Smooth muscle cell (in vitro differentiated cells): ENCODE results near the gene ANKH. TPM values are rescaled to one million over a fixed set of nuclear protein-coding genes. Genes with fewer than 3 reads are reported as not detected.

Source experiments
- DNase-seq: peaks from one replicate; lab custom pipeline; 2025; ENCODE audit not compliant: unreplicated experiment; lab: John Stamatoyannopoulos, UW
- H2AFZ ChIP-seq: fragments of 200-600 bp; sonication (generic); 2 replicates; pipeline ENCODE4 v1.6.0; 2016; ENCODE audit warnings: antibody characterized with exemption, low read depth, mild to moderate bottlenecking
- H3F3A ChIP-seq: fragments of 200-600 bp; sonication (generic); 2 replicates; pipeline ENCODE4 v1.6.0; 2017; ENCODE audit warnings: antibody characterized with exemption, low read depth
- H3K27ac ChIP-seq: fragments of 200-600 bp; sonication (generic); 2 replicates; pipeline ENCODE4 v1.5.1; 2016; ENCODE audit warnings: low read depth, mild to moderate bottlenecking
- H3K27me3 ChIP-seq: fragments of 200-600 bp; sonication (generic); 2 replicates; pipeline ENCODE4 v1.6.1; 2016; ENCODE audit warnings: low read depth, mild to moderate bottlenecking
- H3K36me3 ChIP-seq: fragments of 200-600 bp; sonication (generic); 2 replicates; pipeline ENCODE4 v1.5.1; 2016; ENCODE audit warnings: low read depth
- H3K4me1 ChIP-seq: fragments of 200-600 bp; sonication (generic); 2 replicates; pipeline ENCODE4 v1.5.1; 2016; ENCODE audit warnings: low read depth
- H3K4me2 ChIP-seq: fragments of 200-600 bp; sonication (generic); 2 replicates; pipeline ENCODE4 v1.6.0; 2016; ENCODE audit warnings: mild to moderate bottlenecking
- H3K4me3 ChIP-seq: fragments of 200-600 bp; sonication (generic); 2 replicates; pipeline ENCODE4 v1.5.1; 2016; ENCODE audit warnings: mild to moderate bottlenecking
- H3K79me2 ChIP-seq: fragments of 200-600 bp; sonication (generic); 2 replicates; pipeline ENCODE4 v1.6.0; 2016; ENCODE audit warnings: low read depth, mild to moderate bottlenecking
- H3K9ac ChIP-seq: fragments of 200-600 bp; sonication (generic); 2 replicates; pipeline ENCODE4 v1.6.0; 2016; ENCODE audit warnings: low read depth
- H3K9me3 ChIP-seq: fragments of 200-600 bp; sonication (generic); replicated peaks from 2 replicates; pipeline ENCODE4 v1.5.1; 2016; ENCODE audit warnings: low read depth
- H4K20me1 ChIP-seq: fragments of 200-600 bp; sonication (generic); 2 replicates; pipeline ENCODE4 v1.6.0; 2016; ENCODE audit warnings: low read depth
- WGBS: methylation state at CpG from one replicate; pipeline ENCODE4 v1.1.7; 2016; ENCODE audit warnings: low lambda C conversion rate; 5-methylcytosine and 5-hydroxymethylcytosine counted together
- polyA plus RNA-seq: library from polyadenylated mRNA; unstranded; fragments of >200 nt; fragmentation: Nextera tagmentation; extraction: Ambion mirVana; gene quantifications from 2 replicates; pipeline ENCODE4 v1.2.1, GENCODE V29; 2016
- total RNA-seq: library from RNA; depleted of rRNA; stranded (reverse); fragments of >200 nt; gene quantifications from 2 replicates; pipeline ENCODE4 v1.2.3, GENCODE V29; 2014
- TF ChIP-seq, protein P1 (sequence below): fragments of 200-600 bp; sonication (generic); IDR thresholded peaks from 2 replicates; pipeline ENCODE4 v1.5.1; 2017; ENCODE audit warnings: borderline replicate concordance, mild to moderate bottlenecking, antibody characterized with exemption; ENCODE audit not compliant: insufficient read depth, poor library complexity, severe bottlenecking

ANKH gene
- total and polyA plus RNA-seq, 2 experiments from 2014 or later = 48.0 to 56.6 TPM

DNA sequence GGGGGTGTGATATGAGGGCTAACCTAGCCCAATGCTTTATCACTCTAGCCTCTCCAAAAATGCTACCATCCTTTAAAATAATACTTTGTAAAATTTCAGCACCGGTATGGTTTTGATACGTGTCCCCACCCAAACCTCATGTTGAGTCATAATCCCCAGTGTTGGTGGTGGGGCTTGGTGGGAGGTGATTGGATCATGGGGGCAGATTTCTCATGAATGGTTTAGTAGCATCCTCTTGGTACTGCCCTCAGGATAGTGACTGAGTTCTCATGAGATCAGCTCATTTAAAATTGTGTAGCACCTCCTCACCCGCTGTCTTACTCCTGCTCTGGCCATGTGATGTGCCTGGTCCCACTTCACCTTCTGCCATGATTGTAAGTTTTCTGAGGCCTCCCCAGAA, 35.0 kb upstream of the ANKH start:
- WGBS = 90% methylated on average over 3 of the region's 3 CpGs
- Histone ChIP-seq H3K9me3 (no peaks in the 10 kb centered on the region), H3K36me3 (no peaks in the 10 kb centered on the region), H3K9ac (no peak overlapping the region), H3F3A (peaks cover 5% of the 10 kb centered on the region), H3K27me3 (no peaks in the 10 kb centered on the region), H3K4me2 (no peak overlapping the region), H4K20me1 (no peaks in the 10 kb centered on the region), H3K4me1 (no peaks in the 10 kb centered on the region), H2AFZ (no peak overlapping the region), H3K4me3 (no peak overlapping the region), H3K79me2 (no peaks in the 10 kb centered on the region), H3K27ac (no peak overlapping the region)
- DNase-seq = no peak
- TF ChIP-seq, protein P1, sequence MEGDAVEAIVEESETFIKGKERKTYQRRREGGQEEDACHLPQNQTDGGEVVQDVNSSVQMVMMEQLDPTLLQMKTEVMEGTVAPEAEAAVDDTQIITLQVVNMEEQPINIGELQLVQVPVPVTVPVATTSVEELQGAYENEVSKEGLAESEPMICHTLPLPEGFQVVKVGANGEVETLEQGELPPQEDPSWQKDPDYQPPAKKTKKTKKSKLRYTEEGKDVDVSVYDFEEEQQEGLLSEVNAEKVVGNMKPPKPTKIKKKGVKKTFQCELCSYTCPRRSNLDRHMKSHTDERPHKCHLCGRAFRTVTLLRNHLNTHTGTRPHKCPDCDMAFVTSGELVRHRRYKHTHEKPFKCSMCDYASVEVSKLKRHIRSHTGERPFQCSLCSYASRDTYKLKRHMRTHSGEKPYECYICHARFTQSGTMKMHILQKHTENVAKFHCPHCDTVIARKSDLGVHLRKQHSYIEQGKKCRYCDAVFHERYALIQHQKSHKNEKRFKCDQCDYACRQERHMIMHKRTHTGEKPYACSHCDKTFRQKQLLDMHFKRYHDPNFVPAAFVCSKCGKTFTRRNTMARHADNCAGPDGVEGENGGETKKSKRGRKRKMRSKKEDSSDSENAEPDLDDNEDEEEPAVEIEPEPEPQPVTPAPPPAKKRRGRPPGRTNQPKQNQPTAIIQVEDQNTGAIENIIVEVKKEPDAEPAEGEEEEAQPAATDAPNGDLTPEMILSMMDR = no peak

- WGBS = 88% methylated on average over 14 of the region's 14 CpGs
Observed at GRCh38 chr5:14902826-14903560, 31.4 kb upstream of the ANKH start.

GRCh38 chr5:14901462-14902051, 30.0 kb upstream of the ANKH start:
- H3F3A ChIP-seq = peaks cover 17% of the 10 kb centered on the region
- H3K4me3 ChIP-seq = no peak overlapping the region
- H3K27me3 ChIP-seq = no peaks in the 10 kb centered on the region
- no peaks in the 10 kb centered on the region for H4K20me1 ChIP-seq
- TF ChIP-seq, protein P1 = no peak
- 11% methylated on average over 7 of the region's 7 CpGs for WGBS
- no peaks in the 10 kb centered on the region for H3K9me3 ChIP-seq
- peak overlapping the region; percentile 83 for H3K4me2 ChIP-seq
- no peaks in the 10 kb centered on the region for H3K79me2 ChIP-seq
- DNase-seq = no peak
- no peak overlapping the region for H2AFZ ChIP-seq
- H3K36me3 ChIP-seq = no peaks in the 10 kb centered on the region
- H3K4me1 ChIP-seq = no peaks in the 10 kb centered on the region
- H3K27ac ChIP-seq = peak overlapping the region; percentile 82
- H3K9ac ChIP-seq = no peak overlapping the region

More at GRCh38 chr5:14902826-14903560, 31.4 kb upstream of the ANKH start:
- TF ChIP-seq, protein P1 = no peak
- no peak overlapping the region for H3K27ac ChIP-seq
- no peaks in the 10 kb centered on the region for H3K9me3 ChIP-seq
- no peak overlapping the region for H3K9ac ChIP-seq
- no peak overlapping the region for H2AFZ ChIP-seq
- no peak overlapping the region for H3K4me3 ChIP-seq
- H3K36me3 ChIP-seq = no peaks in the 10 kb centered on the region
- H3F3A ChIP-seq = peaks cover 17% of the 10 kb centered on the region
- no peaks in the 10 kb centered on the region for H4K20me1 ChIP-seq
- no peak for DNase-seq
- no peaks in the 10 kb centered on the region for H3K27me3 ChIP-seq
- H3K4me2 ChIP-seq = no peak overlapping the region
- H3K79me2 ChIP-seq = no peaks in the 10 kb centered on the region
- H3K4me1 ChIP-seq = no peaks in the 10 kb centered on the region
